ENCODE measurements around the gene ATXN1. TPM values are rescaled to one million over a fixed set of nuclear protein-coding genes. Genes with fewer than 3 reads are reported as not detected.

Gene ATXN1
- total and polyA plus RNA-seq, 2 experiments from 2014 or later: 4.8 to 9.1 TPM

DNA sequence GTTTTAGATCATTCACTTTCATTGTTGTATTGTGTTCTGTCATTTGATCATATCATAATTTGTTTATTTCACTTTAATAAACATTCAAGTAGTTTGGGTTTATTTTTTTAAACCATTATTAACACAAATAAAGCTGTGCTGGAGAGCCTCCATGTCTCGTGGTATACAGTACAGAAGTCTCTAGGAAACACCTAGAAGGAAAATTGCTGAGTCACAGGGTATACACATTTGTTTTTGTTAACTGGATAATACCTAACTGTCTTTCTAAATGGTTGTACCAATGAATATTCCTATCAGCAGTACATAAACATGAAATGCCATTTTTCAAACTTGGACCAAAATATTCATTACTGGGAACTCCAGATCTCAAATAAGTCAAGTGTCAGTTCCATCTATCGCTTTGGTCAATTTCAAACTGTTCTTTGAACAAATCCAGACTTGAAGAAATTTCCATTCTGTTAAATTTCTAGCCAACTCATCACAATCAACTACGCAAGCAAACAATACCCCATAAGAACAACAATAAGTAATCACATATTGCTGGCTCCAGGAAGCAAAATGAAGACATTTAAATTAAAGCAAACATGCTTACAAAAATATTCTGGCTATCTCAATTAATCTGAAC is 138.1 kb downstream of the ATXN1 start:
- Histone ChIP-seq H3K36me3 (ENCODE audit: insufficient read depth) (no peaks in the 10 kb centered on the region), H3K9me2 (ENCODE audit: insufficient read depth) (no peaks in the 10 kb centered on the region), H3K27ac (ENCODE audit: low read depth) (no peak overlapping the region), H2AFZ (no peak overlapping the region), H3K4me1 (ENCODE audit: insufficient read depth) (no peaks in the 10 kb centered on the region), H3K4me3 (no peak overlapping the region), H4K20me1 (replicated peaks; ENCODE audit: insufficient read depth) (no peaks in the 10 kb centered on the region), H3K27me3 (ENCODE audit: insufficient read depth) (no peaks in the 10 kb centered on the region), H3K79me2 (replicated peaks; ENCODE audit: insufficient read depth) (no peaks in the 10 kb centered on the region), H3F3A (replicated peaks; ENCODE audit: low read depth) (no peaks in the 10 kb centered on the region), H3K4me2 (no peak overlapping the region)
- H3K4me3 Mint-ChIP-seq: no peak overlapping the region
- no peaks in the 10 kb centered on the region for H3K4me1 Mint-ChIP-seq
- ATAC-seq (no peak), DNase-seq (ENCODE audit: low spot score) (no peak)
- peak overlapping the region; percentile 37; the same call in 1 of the 2 replicates for H3K27ac Mint-ChIP-seq
- peaks cover 2% of the 10 kb centered on the region for H3K27me3 Mint-ChIP-seq (ENCODE audit: insufficient read depth, low read depth, poor library complexity)
- no peaks in the 10 kb centered on the region for H3K36me3 Mint-ChIP-seq (ENCODE audit: low read depth)
- H3K9me3 Mint-ChIP-seq: no peaks in the 10 kb centered on the region; the same call in 2 of the 3 replicates
- TF ChIP-seq EZH2 (IDR thresholded peaks at IDR 0.05; ENCODE audit: low read depth, unreplicated experiment): no peak
- TF ChIP-seq REST (IDR thresholded peaks at IDR 0.05; ENCODE audit: unreplicated experiment): no peak
- TF ChIP-seq ZNF462 (CRISPR knock-in tag; IDR thresholded peaks at IDR 0.05): no peak
- no peak for TF ChIP-seq EZH2phosphoT487 (IDR thresholded peaks at IDR 0.05; ENCODE audit: unreplicated experiment)
- TF ChIP-seq POLR2AphosphoS5 (IDR thresholded peaks at IDR 0.05; ENCODE audit: low read depth): no peak
- TF ChIP-seq NANOG (IDR thresholded peaks at IDR 0.05; ENCODE audit: borderline replicate concordance): no peak
- no peak for TF ChIP-seq ZNF114 (CRISPR knock-in tag; IDR thresholded peaks at IDR 0.05)
- TF ChIP-seq ZNF331 (CRISPR knock-in tag; IDR thresholded peaks at IDR 0.05; ENCODE audit: low read depth): no peak
- TF ChIP-seq CREB1 (CRISPR knock-in tag; IDR thresholded peaks at IDR 0.05; ENCODE audit: low read depth): no peak
- TF ChIP-seq ETS1 (IDR thresholded peaks at IDR 0.05): no peak
- no peak for TF ChIP-seq JUNB (IDR thresholded peaks at IDR 0.05; ENCODE audit: unreplicated experiment)
- TF ChIP-seq CTCF (conservative IDR thresholded peaks at IDR 0.05; ENCODE audit: low read depth in 2 of 2): no peak
- no peak for TF ChIP-seq STAT1 (IDR thresholded peaks at IDR 0.05; ENCODE audit: unreplicated experiment)

All from GM23338 (cell line).